Epidermal melanocyte (primary cell): Measurements from ENCODE around the gene PCDH8.

Experiments used
- DNase-seq: peaks from one replicate; pipeline ENCODE4 v3.0.0; 2011; ENCODE audit warnings: low spot score; ENCODE audit not compliant: insufficient read length

PCDH8 gene

DNA sequence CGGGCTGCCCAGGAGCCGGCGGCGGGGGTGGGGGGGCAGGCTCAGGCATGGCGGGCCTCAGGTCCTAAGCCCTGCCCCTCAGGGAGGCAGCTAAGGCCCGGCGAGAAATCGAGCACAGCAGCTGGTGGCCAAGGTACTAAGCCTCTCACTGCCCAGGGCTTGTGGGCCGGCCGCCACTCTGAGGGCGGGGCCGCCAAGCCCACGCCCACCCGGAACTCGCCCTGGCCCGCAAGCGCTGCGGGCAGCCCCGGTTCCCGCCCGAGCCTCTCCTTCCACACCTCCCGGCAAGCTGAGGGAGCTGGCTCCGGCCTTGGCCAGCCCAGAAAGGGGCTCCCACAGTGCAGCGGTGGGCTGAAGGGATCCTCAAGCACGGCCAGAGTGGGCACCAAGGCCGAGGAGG is 33.1 kb downstream of the PCDH8 start:
- DNase-seq: no peak

DNA sequence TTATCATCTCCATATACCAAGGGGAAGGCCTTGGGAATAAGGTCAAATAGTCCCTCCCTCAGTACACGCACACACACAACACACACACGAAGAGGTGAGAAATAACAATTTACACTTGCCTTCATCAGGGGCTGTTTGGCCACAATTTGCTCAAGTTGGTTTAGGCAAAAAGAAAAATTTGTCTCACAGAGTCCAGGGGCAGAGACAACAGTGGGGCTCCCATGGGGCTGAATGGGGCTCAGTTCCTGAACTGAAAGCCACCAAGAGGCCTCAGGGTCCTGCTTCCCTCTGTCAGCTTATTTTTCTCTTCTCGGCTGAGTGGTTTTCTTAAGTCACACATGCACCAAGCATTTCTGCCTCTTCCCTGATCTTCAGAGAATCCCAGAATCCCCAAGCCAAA is 35.5 kb downstream of the PCDH8 start:
- DNase-seq: no peak

DNA sequence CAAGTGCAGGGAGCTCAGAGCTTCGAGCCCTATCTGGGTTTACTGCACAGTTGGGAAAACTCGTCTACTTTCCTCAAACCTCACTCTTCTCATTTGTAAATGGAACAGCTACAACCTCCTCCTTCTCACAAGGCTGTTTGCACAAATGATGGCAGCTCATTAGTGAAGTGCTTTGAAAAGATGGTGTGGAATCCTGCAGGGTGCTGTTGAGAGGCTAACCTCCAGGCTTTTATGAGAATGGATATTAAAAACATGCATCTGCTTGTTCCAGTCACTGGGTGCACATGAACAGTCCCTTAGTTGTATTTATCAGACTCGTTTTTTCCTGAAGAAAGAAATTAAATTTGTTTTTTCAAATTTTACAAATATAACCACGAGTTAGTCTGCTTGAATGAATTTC is 36.6 kb downstream of the PCDH8 start:
- no peak for DNase-seq

DNA sequence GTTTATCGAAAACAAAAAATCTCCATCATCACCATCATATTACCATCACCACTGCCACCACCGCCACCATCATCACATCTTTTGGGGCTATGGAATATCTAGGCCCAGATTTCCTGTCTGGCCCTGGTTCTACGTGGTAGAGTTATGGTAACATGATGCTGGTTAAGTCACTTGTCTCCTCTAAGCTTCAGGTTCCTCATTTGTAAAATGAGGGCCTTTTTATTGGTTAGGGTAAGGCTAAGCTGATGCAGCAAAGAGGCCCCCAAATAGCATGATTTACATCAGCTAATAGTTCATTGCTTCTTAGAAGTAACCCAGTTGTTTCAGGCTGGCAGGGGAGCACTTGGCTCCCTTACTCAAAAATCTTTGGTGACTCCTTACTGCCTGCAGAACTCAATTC is 37.9 kb downstream of the PCDH8 start:
- no peak for DNase-seq

DNA sequence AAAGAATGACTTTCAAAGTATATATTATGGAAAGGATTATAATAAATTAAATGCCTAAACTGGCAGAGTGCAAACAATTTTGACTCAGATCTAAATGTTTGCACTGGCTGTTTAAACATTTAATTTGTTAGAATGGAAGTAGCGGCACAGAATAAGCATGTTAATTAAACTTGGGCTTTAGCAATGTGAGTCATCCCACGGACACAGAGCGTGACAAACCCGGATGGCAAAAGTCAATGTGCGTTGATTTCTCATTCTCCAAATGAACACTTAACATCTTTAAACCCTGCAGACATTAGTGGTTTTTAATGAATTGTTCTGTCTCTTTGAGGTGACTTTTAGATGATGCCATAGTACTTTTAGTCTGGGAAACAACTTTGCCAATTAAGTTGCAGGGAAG is 38.4 kb downstream of the PCDH8 start:
- no peak for DNase-seq

DNA sequence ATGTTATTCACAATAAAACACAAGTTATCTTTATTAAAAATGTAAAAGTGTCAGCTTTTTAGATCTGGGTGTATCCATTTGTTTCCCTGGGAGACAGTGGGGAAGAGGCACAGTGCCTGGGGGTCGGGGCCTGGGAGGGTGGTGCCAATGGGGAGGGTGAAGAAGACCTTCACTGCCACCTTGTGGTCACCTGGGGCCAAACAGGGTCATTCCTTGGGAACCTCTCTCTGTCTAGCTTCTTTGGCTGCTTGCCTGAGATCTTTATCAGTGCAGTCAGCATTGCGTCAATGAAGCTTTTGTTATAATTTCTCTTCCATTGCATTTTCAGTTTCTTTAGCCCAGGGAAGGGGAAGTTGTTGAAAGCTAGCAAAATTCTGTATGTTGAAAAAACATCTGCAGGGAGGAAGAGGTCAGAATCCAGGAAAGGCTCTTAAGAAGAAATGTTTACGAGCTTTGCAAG is 39.1 kb downstream of the PCDH8 start:
- peak; percentile 84 for DNase-seq

DNA sequence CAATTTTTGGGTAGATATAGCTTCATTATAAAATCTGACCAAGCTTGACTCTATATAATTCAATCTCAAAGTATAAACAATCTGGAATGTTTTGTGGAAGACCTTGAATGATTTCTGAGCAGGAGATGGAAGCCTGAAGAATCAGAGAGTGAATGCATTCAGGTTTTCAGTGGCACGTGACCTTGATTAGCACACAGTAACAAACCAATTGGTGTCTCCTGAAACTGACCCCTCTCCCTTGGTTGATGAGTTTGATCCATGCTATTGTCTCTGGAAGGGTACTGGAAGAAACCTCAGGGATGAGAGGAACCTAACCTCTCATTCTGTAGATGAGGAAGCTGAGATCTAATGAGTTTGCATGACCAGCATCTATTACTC is 39.6 kb downstream of the PCDH8 start:
- DNase-seq: no peak

DNA sequence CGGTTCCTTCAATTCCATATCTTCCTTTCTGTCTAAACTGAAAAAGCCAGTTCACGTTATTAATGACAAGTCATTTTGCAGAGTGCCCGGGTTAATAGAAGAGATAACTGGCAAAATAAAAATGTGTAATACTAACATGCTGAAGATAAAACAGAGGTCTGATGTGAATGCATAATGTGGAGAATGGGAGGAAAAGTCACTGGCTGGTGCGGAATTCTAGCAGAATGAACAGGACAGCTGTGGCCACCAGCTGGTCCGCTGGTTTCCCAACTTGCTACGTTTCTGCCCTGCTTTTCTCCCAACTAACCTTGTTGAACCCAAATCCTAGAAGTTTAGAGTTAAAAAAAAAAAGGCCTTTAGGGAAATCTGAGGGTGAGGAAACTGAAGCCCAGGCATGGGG is 42.4 kb downstream of the PCDH8 start:
- no peak for DNase-seq

DNA sequence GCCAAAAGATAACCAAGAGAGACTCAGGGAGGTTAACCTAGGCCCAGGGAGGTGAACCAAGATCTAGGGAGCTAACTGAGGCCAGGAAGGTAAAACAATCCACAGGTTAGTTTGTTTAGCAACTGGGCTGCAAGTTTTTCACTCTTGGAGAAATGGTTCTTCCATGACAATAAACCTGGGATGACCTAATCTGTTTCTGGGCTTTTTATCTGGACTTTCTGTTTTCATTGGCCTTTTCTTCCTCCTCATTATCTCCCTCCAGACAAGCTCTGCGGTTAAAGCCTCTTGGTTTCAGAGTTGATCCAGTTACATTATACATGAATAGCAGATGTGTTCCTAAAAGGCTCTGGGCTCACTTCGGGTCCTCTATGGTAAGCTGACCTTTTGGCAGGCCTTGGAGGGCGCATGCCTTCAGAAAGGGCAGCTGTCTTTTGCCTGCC is 44.2 kb downstream of the PCDH8 start:
- no peak for DNase-seq

DNA sequence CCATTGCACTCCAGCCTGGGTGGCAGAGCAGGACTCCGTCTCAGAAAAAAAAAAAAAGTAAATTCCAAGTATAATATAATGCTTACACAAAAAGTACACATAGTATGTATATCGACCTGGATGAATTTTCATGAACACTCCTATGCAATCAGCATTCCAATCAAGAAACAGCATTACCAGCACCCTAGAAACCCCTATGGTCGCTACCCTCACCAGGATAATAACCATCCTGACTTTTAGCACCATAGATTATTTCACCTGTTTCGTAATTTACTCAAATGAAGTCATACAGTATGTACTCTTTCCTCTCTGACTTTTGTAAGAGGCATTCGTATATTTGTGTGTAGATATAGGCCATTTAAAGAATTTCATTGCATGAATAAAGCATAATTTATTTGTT is 47.6 kb downstream of the PCDH8 start:
- DNase-seq: no peak

DNA sequence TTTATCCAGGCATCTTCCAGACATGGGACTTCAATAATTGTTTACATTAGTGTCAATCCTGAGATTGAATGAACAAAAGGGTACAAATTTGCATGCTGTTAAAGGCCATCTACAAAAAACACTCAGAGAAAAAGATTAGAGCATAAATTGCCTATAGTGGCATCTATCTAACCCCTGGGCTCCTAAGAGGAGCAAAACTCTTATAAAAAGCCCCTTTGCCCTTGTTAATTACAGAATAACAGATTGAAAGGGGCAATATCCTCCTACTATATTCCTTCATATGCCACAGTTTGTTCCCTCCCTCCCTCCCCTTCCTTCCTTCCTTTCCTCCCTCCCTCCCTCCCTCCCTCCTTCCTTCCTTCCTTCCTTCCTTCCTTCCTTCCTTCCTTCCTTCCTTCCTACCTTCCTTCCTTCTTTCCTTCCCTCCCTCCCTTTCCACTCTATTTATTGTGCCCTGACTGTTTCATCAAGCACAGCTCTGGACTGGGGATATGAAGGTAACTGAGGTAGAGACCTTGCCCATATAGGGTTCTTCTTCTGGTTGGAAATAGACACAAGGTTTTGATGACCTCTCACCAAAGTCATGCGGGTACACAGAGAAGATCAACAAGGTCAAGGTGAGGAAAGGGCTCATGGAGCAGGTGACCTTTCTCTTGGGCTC is 49.5 kb downstream of the PCDH8 start:
- no peak for DNase-seq

DNA sequence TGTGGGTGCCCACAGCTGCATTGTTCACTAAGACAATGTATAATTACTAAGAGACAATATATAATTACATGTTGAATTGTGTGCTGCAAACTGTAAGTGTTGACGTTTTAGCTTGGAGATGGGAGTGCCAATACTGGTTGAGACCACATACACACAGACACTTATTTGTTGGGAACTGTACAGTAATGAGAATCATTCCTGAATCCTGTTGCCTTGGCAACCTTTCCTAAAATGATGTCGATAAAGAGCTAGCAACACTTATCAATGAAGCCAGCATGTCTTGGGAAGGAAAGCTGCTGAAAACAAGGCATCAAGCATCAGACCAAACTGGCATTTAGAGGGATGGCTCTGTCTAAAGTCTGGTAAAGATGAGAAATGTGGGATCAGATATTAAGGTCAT is 51.3 kb downstream of the PCDH8 start:
- no peak for DNase-seq

DNA sequence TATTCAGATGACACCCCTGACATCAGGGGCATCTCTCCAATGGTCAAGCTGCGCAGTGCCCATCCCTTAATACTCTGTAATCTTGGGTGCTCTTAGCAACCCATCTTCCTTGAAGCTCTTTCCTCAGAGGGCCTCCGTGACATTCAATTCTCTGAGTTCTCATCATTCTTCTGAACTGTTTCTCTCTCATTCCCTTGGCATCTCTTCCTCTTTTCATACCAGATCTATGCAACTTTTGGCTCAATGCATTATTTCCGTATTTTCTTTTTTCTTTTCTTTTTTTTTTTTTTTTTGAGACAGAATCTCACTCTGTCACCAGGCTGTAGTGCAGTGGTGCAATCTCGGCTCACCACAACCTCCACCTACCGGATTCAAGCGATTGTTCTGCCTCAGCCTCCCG is 53.9 kb downstream of the PCDH8 start:
- no peak for DNase-seq

DNA sequence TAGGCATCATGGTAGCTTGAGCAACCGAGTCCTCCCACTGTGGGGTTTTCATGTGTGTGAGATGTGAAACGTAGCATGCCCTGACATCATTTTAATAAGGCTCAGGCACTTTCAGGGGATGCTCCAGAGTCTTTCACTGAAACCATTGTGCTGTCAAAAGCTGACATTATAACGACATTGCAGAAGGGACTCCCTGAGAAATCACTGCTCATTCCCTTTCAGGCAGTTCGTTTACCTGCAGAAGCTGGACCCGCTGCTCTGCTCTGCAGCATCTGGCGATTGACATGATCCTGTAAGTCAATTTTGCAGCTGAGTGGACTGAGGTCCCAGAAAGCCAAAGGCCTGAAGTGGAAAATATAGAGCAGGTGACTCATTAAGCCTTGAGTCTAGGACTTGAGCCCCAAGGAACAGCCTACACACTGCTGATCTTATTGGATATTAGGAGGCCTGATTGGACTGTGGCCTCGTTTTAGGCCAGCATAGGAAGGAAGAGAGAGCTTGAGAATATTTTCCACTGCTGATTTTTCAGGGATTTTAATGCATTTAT is 54.9 kb downstream of the PCDH8 start:
- no peak for DNase-seq
